22Rv1 (cell line): ENCODE results near the gene DAAM1.

Experiments
- H3K27ac ChIP-seq: fragments of 450-650 bp; 2 replicates; pipeline ENCODE4 v1.5.1; 2017
- ZFX ChIP-seq: fragments of 450-650 bp; IDR thresholded peaks from 2 replicates; pipeline ENCODE4 v1.6.1; 2017; ENCODE audit warnings: antibody characterized with exemption, borderline replicate concordance
- TF ChIP-seq, protein P1 (sequence below): fragments of 450-650 bp; IDR thresholded peaks from 2 replicates; pipeline ENCODE4 v1.5.1; 2017; ENCODE audit warnings: mild to moderate bottlenecking

DAAM1 gene

DNA sequence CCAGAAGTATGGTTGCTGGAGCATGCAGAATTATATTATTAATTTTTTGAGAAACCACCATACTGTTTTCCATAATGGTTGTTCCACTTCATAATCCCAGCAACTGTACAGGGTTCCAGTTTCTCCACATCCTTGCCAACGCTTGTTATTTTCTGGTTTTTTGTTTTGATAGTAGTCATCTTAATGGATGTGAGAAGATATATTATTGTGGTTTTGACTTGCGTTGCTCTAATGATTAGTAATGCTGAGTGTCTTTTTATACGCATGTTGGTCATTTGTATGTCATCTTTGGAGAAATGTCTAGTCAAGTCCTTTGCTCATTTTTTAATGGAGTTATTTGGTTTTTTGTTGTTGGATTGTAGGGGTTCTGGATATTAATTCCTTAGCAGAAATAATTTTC, 58.1 kb downstream of the DAAM1 start:
- no peak for TF ChIP-seq ZFX
- TF ChIP-seq, protein P1, sequence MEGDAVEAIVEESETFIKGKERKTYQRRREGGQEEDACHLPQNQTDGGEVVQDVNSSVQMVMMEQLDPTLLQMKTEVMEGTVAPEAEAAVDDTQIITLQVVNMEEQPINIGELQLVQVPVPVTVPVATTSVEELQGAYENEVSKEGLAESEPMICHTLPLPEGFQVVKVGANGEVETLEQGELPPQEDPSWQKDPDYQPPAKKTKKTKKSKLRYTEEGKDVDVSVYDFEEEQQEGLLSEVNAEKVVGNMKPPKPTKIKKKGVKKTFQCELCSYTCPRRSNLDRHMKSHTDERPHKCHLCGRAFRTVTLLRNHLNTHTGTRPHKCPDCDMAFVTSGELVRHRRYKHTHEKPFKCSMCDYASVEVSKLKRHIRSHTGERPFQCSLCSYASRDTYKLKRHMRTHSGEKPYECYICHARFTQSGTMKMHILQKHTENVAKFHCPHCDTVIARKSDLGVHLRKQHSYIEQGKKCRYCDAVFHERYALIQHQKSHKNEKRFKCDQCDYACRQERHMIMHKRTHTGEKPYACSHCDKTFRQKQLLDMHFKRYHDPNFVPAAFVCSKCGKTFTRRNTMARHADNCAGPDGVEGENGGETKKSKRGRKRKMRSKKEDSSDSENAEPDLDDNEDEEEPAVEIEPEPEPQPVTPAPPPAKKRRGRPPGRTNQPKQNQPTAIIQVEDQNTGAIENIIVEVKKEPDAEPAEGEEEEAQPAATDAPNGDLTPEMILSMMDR, result no peak
- no peak overlapping the region for H3K27ac ChIP-seq

DNA sequence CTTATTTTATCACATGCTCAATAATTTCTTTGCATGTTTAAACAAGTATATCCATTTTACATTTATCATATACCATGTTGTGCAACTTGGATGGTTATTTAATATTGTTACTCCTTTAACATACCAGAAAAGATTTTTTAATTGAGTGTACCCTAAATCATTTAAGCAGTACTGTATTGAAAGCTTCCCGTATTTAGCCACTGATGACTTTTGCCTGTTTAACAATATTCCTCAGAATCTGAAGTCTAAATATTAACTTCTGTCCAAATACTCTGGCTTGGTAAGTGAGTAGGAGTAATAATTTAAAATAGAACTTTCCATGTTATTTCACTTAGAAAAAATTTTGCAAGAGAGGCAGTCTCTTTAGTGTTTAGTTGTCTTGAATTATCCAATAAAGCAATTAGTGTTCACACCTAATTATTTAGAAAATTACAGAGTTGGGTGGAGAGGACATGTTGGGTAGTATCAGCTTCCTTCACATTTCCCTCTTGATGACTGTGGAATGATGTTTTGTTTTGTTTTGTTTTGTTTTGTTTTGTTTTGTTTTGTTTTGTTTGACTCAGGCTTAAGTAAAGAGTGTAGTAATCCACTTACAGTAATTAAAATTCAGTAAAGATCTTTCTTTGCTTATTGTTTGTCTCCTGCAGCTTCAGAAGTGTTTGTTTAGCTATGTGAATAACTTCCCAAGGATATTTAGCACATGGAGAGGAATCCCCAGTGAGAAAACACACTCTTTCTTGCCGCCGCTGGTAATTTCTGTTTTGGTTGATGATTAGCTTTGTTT, 59.5 kb downstream of the DAAM1 start:
- H3K27ac ChIP-seq, result no peak overlapping the region
- no peak for TF ChIP-seq ZFX
- TF ChIP-seq, protein P1, result no peak

DNA sequence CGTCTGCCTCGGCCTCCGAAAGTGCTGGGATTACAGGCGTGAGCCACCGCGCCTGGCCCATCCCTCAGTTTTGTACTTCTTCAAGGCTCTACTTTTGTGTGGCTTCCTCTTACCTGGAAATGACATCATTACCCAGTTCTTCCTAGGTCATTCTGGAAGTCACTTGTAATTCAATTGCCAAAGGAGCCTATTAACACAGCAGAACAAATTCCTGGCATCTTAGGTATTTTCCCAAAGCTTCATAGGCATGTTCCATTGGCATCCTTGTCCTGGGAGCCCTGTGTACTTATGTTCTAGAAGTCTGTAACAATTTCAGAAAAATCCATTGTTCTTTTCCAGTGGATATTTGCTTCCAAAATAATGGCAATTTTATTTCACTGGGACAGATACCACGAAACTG, 60.6 kb downstream of the DAAM1 start:
- no peak overlapping the region for H3K27ac ChIP-seq
- no peak for TF ChIP-seq ZFX
- TF ChIP-seq, protein P1, result no peak

DNA sequence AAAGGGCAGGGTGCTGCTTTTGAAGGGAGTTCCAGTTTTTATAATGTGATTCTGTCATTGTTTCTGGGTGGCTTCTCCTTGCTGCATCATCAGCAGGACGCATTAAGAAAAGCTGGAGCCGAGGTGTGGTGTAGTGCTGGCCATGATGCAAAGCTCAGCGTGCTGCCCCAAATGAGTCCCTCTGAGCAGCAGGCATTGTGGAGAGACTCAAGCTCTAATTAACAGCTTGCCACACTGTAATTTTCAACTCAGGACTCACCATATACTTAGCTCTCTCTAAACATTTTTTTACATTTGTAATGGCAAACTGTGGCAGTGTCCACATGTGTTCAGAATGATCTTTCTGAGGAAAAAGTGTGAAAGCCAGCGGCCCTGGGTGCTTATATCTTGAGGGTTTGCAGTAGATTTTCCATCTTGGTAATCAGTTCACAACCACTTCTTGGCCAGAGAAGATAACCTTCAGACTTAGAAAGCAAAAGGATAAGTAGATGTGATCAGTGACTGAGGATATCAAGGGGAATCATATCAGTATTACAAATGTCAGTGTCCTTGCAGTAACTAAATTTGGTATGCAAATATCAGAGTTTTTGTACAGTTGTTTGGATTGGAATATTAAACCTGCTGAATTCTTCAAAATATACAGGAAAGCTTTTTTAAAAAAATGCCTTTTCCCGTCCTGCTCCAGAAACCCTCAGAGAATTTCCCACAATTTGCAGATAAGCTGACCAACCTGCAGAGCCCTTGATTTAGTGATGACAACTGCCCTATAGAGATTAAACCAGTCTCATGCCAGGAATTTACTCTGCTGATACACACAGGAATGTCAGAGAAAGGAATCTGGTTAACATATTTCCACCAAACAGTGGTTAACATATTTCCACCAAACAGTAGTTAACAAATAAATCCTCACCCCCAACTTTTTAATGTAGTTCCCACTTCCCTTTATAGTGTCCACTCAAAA, 63.6 kb downstream of the DAAM1 start:
- TF ChIP-seq, protein P1, result no peak
- no peak for TF ChIP-seq ZFX
- H3K27ac ChIP-seq, result no peak overlapping the region

DNA sequence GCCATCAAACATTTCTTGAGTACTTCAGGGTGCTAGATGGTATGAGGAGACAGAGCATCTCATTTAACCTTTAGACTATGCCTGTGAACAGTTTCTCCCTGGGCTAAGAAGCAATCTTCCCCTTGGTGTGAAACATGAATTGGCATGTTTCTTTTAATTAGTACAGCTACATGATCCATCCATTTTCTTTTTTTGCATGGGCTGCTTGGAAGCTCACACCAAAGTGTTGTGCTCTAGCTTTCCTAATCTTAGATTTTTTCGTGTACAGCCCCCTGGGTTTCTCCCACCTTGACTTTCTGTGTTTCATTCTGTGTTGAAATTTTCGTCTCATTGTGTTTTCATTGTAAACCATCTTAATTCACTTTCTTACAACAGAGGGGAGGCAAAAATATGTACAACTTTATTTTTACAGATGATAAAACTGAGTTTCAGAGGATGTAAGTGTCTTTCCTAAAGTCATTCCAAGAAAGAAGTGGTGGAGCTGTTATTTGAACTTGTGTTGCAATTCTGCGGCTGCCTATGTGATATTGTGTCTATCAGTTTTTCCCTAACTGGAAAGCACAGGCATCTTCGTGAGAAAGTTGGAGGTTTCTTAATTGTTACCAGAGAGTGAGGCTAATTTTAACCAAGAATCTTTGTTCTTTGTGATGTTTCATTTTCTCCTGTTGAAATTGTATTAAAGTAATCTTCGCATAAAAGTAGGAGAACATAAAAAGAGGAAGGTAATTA, 64.5 kb downstream of the DAAM1 start:
- TF ChIP-seq, protein P1, result no peak
- no peak for TF ChIP-seq ZFX
- no peak overlapping the region for H3K27ac ChIP-seq

DNA sequence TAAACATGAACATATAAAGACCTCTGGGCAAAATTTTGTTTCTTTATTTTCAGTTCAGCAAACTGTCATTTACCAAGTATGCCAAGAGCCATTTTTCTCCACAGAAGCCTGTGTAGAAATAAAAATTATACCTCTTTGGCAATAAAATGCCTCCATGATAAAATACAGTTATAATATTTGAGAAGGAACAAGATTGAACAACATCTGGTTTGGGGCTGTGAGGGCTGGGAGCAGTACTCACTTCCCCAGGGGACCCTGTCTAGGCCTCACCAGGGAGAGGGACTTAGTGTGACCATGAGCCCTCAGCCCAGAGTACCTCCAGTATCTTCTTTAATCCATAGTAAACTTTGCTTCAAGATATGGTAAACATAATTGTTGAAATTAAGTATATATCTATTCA, 65.1 kb downstream of the DAAM1 start:
- TF ChIP-seq ZFX, result no peak
- TF ChIP-seq, protein P1, result no peak
- no peak overlapping the region for H3K27ac ChIP-seq
